HG03457 (cell line): Measurements from ENCODE around the gene KCNJ14.
"Not testable (repeated sequence)": the region's sequence is repeated elsewhere in the genome, so short reads cannot be mapped to it uniquely, and the experiment has no call there.

Source experiments
- ATAC-seq: cut with Tn5 transposase; IDR thresholded peaks from one replicate; pipeline ENCODE4 v1.9.1; 2021; ENCODE audit warnings: moderate number of reproducible peaks; ENCODE audit not compliant: unreplicated experiment

Gene KCNJ14

GRCh38 chr19:48484931-48485612 lies 29.7 kb downstream of the KCNJ14 start:
- ATAC-seq = no peak

GRCh38 chr19:48486706-48487105 lies 31.3 kb downstream of the KCNJ14 start:
- not testable (repeated sequence) for ATAC-seq

- ATAC-seq = no peak
These were observed 32.2 kb downstream of the KCNJ14 start for GRCh38 chr19:48487544-48487943.

- no peak for ATAC-seq
These were observed 32.6 kb downstream of the KCNJ14 start for GRCh38 chr19:48487948-48488347.

- not testable (repeated sequence) for ATAC-seq
These were observed 33.1 kb downstream of the KCNJ14 start for GRCh38 chr19:48488478-48488877.

GRCh38 chr19:48489608-48490216 lies 34.3 kb downstream of the KCNJ14 start:
- ATAC-seq = no peak

GRCh38 chr19:48490981-48491792 lies 35.8 kb downstream of the KCNJ14 start:
- ATAC-seq = no peak

- no peak for ATAC-seq
These were observed 36.4 kb downstream of the KCNJ14 start for GRCh38 chr19:48491793-48492123.

- ATAC-seq = no peak
These were observed 37.7 kb downstream of the KCNJ14 start for GRCh38 chr19:48492925-48493717.

- no peak for ATAC-seq
These were observed 38.5 kb downstream of the KCNJ14 start for GRCh38 chr19:48493718-48494401.

- ATAC-seq = no peak
These were observed 40.0 kb downstream of the KCNJ14 start for GRCh38 chr19:48495396-48495795.

GRCh38 chr19:48496959-48497727 lies 41.8 kb downstream of the KCNJ14 start:
- no peak for ATAC-seq

- ATAC-seq = no peak
These were observed 42.6 kb downstream of the KCNJ14 start for GRCh38 chr19:48497728-48498594.

- ATAC-seq = no peak
These were observed 43.4 kb downstream of the KCNJ14 start for GRCh38 chr19:48498595-48499311.

GRCh38 chr19:48499316-48500090 lies 44.1 kb downstream of the KCNJ14 start:
- ATAC-seq = no peak

- no peak for ATAC-seq
These were observed 45.6 kb downstream of the KCNJ14 start for GRCh38 chr19:48500830-48501493.
